Endometrial microvascular endothelial cells (primary cell): ENCODE measurements around the gene PXN. TPM values are rescaled to one million over a fixed set of nuclear protein-coding genes. Genes with fewer than 3 reads are reported as not detected.

Source experiments
- total RNA-seq: library from RNA; depleted of rRNA; stranded (reverse); fragments of >200 nt; gene quantifications from one replicate; pipeline ENCODE4 v1.2.3, GENCODE V29; 2015; ENCODE audit errors: inconsistent ontology term

Gene PXN
- total RNA-seq, 1 donor from 2014 or later: 325 TPM

Other genes with a start within 250 kb of the PXN start
- 45.3 TPM for gene RAB35, start 149.0 kb downstream of the PXN start, total RNA-seq
- gene GCN1, start 71.0 kb downstream of the PXN start, total RNA-seq: 76.4 TPM
- gene RPLP0, start 64.6 kb downstream of the PXN start, total RNA-seq: 5,493 TPM
- gene RNU4-2, start 26.2 kb upstream of the PXN start, total RNA-seq: not detected
- not detected for gene RNU4-1, start 27.5 kb upstream of the PXN start, total RNA-seq
- gene SIRT4, start 36.6 kb upstream of the PXN start, total RNA-seq: 5.2 TPM
- not detected for gene PLA2G1B, start 62.0 kb upstream of the PXN start, total RNA-seq
- gene MSI1, start 103.4 kb upstream of the PXN start, total RNA-seq: not detected
- gene COX6A1, start 172.4 kb upstream of the PXN start, total RNA-seq: 571 TPM
- gene TRIAP1, start 180.7 kb upstream of the PXN start, total RNA-seq: 91.2 TPM
- 23.8 TPM for gene GATC, start 180.7 kb upstream of the PXN start, total RNA-seq
- 90.3 TPM for gene SRSF9, start 204.0 kb upstream of the PXN start, total RNA-seq
- gene DYNLL1, start 230.4 kb upstream of the PXN start, total RNA-seq: 504 TPM